OCI-LY3 (cell line): ENCODE results near the gene MAGEB1.

ENCODE experiments used
- CTCF ChIP-seq: fragments of 200-600, 300-600 bp; sonication (generic); IDR thresholded peaks from 2 replicates; pipeline ENCODE4 v1.5.1; 2014; ENCODE audit warnings: antibody characterized with exemption, low read length, low read depth
- EZH2phosphoT487 ChIP-seq: fragments of 200-600 bp; shearing (Covaris generic); IDR thresholded peaks from 2 replicates; pipeline ENCODE4 v1.6.1; 2018; ENCODE audit warnings: antibody characterized with exemption, mixed run types, low read depth

- no peak for TF ChIP-seq CTCF
- TF ChIP-seq EZH2phosphoT487, result no peak
Measured at GRCh38 chrX:30296408-30297254, 49.7 kb downstream of the MAGEB1 start.
